GM06990 (cell line): ENCODE data around the gene SYT1.

Experiments used
- DNase-seq: peaks from one replicate; pipeline ENCODE4 v3.0.0-alpha.2; 2011; ENCODE audit not compliant: insufficient read length; ENCODE audit errors: extremely low read depth
- H3K27me3 ChIP-seq: replicated peaks from 2 replicates; pipeline ENCODE4 v1.6.0; 2011; ENCODE audit warnings: low read length; ENCODE audit not compliant: control insufficient read depth, insufficient read depth
- H3K36me3 ChIP-seq: 2 replicates; pipeline ENCODE4 v1.5.1; 2011; ENCODE audit warnings: low read length; ENCODE audit not compliant: control insufficient read depth, insufficient read depth
- H3K4me3 ChIP-seq: replicated peaks from 2 replicates; pipeline ENCODE4 v1.5.1; 2011; ENCODE audit warnings: low read depth, mild to moderate bottlenecking, control low read depth, low read length
- TF ChIP-seq, protein P1 (sequence below): IDR thresholded peaks from 2 replicates; pipeline ENCODE4 v1.5.1; 2011; ENCODE audit warnings: low read length, control low read depth, mild to moderate bottlenecking, inconsistent platforms; ENCODE audit not compliant: insufficient read depth, poor library complexity, severe bottlenecking

SYT1 gene

GRCh38 chr12:79283364-79283763 lies 418.8 kb downstream of the SYT1 start:
- no peak overlapping the region for H3K4me3 ChIP-seq
- TF ChIP-seq, protein P1, sequence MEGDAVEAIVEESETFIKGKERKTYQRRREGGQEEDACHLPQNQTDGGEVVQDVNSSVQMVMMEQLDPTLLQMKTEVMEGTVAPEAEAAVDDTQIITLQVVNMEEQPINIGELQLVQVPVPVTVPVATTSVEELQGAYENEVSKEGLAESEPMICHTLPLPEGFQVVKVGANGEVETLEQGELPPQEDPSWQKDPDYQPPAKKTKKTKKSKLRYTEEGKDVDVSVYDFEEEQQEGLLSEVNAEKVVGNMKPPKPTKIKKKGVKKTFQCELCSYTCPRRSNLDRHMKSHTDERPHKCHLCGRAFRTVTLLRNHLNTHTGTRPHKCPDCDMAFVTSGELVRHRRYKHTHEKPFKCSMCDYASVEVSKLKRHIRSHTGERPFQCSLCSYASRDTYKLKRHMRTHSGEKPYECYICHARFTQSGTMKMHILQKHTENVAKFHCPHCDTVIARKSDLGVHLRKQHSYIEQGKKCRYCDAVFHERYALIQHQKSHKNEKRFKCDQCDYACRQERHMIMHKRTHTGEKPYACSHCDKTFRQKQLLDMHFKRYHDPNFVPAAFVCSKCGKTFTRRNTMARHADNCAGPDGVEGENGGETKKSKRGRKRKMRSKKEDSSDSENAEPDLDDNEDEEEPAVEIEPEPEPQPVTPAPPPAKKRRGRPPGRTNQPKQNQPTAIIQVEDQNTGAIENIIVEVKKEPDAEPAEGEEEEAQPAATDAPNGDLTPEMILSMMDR = no peak
- no peak for DNase-seq
- no peaks in the 10 kb centered on the region for H3K36me3 ChIP-seq
- H3K27me3 ChIP-seq = no peaks in the 10 kb centered on the region

GRCh38 chr12:79288911-79289310 lies 424.3 kb downstream of the SYT1 start:
- no peak for DNase-seq
- TF ChIP-seq, protein P1 = no peak
- Histone ChIP-seq H3K27me3 (no peaks in the 10 kb centered on the region), H3K36me3 (no peaks in the 10 kb centered on the region), H3K4me3 (no peak overlapping the region)

GRCh38 chr12:79291711-79292110 lies 427.1 kb downstream of the SYT1 start:
- DNase-seq = no peak
- H3K4me3 ChIP-seq = no peak overlapping the region
- H3K36me3 ChIP-seq = no peaks in the 10 kb centered on the region
- H3K27me3 ChIP-seq = no peaks in the 10 kb centered on the region
- TF ChIP-seq, protein P1 = no peak

- H3K36me3 ChIP-seq = no peaks in the 10 kb centered on the region
- no peak for DNase-seq
- TF ChIP-seq, protein P1 = no peak
Measured at GRCh38 chr12:79294590-79294989, 430.0 kb downstream of the SYT1 start.

DNA sequence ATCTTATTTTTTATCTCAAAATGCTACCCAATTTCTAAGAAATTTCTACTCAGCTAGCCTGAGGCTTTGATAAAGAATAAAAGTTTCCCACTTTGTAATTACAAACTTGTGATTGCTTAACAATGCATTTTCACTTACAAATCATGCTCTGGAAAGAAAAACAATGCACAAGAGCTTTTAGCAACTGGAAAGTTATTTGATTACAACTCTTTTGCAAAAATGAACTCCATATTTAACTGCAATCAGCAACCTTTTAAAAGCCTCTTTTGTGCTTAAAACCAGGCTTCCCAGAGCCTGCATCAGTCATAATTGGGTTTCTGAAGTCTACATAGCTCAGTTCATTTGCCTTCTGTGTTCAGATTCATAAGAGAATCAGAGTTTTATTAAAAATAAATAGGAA lies 431.0 kb downstream of the SYT1 start:
- Histone ChIP-seq H3K27me3 (no peaks in the 10 kb centered on the region), H3K36me3 (no peaks in the 10 kb centered on the region), H3K4me3 (no peak overlapping the region)
- no peak for DNase-seq
- TF ChIP-seq, protein P1 = no peak

More at GRCh38 chr12:79294590-79294989, 430.0 kb downstream of the SYT1 start:
- H3K27me3 ChIP-seq = no peaks in the 10 kb centered on the region
- H3K4me3 ChIP-seq = no peak overlapping the region

GRCh38 chr12:79296133-79296532 lies 431.6 kb downstream of the SYT1 start:
- DNase-seq = no peak
- H3K36me3 ChIP-seq = no peaks in the 10 kb centered on the region
- TF ChIP-seq, protein P1 = no peak
- H3K27me3 ChIP-seq = no peaks in the 10 kb centered on the region
- no peak overlapping the region for H3K4me3 ChIP-seq
